Mucosa of stomach (tissue), 1 donor: Measurements from ENCODE around the gene CDK14.

Experiments
- H3K27me3 ChIP-seq: one replicate; pipeline ENCODE4 v1.7.0; 2013; ENCODE audit warnings: mild to moderate bottlenecking, low read length; ENCODE audit not compliant: control insufficient read depth, insufficient read depth
- H3K36me3 ChIP-seq: one replicate; pipeline ENCODE4 v1.7.0; 2013; ENCODE audit warnings: low read length; ENCODE audit not compliant: control insufficient read depth, insufficient read depth
- H3K4me1 ChIP-seq: one replicate; pipeline ENCODE4 v1.7.0; 2013; ENCODE audit warnings: mild to moderate bottlenecking, low read length; ENCODE audit not compliant: control insufficient read depth, insufficient read depth
- H3K4me3 ChIP-seq: one replicate; pipeline ENCODE4 v1.7.0; 2013; ENCODE audit warnings: low read length
- H3K9ac ChIP-seq: one replicate; pipeline ENCODE4 v1.7.0; 2013; ENCODE audit warnings: mild to moderate bottlenecking, low read length, moderate library complexity
- H3K9me3 ChIP-seq: one replicate; pipeline ENCODE4 v1.7.0; 2013; ENCODE audit warnings: mild to moderate bottlenecking, low read length, moderate library complexity; ENCODE audit not compliant: control insufficient read depth
- donor health status: Pancreatic carcinoma.

Gene CDK14

GRCh38 chr7:90654718-90655427, 58.8 kb downstream of the CDK14 start:
- Histone ChIP-seq H3K36me3 (no peaks in the 10 kb centered on the region), H3K9me3 (no peaks in the 10 kb centered on the region), H3K9ac (no peak overlapping the region), H3K4me3 (no peak overlapping the region), H3K27me3 (no peaks in the 10 kb centered on the region), H3K4me1 (no peaks in the 10 kb centered on the region)

DNA sequence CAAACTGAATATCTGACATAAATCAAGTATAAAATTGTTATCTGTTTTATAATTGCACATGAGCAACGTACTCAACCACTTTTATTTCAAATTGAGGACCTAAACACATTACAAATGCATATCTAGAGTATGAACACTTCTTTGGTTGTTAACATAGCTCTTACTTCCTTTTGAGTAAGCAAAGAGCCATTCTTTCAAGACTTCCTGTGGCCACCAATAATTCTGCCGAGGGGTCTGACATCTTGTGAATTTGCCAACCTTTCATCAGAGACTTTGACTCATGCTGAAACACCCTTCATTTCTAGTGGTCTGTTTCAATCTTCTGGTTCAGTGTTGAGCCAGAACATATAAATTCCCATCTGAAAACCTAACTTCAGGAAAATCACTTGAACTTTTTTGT, 59.4 kb downstream of the CDK14 start:
- no peak overlapping the region for H3K4me3 ChIP-seq
- no peaks in the 10 kb centered on the region for H3K36me3 ChIP-seq
- no peaks in the 10 kb centered on the region for H3K27me3 ChIP-seq
- no peaks in the 10 kb centered on the region for H3K4me1 ChIP-seq
- no peak overlapping the region for H3K9ac ChIP-seq
- H3K9me3 ChIP-seq = no peaks in the 10 kb centered on the region

DNA sequence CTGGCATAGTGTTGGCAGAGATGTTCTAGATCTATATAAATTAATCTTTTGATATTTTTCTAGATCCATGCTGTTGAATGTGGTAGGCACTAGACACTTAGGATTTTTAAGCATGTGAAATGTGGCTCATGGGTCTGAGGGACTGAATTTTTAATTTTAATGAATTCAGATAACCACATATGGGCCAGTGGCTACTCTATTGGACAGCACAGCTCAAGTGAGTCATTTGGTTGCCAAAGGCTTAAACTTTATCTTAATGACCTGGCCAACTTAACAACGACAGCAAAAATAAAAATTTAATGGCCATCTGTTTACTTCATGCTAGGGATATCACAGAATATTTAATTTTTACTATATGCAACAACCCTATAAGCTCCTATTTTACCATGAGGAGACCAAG, 61.4 kb downstream of the CDK14 start:
- Histone ChIP-seq H3K9me3 (no peaks in the 10 kb centered on the region), H3K9ac (no peak overlapping the region), H3K36me3 (no peaks in the 10 kb centered on the region)

DNA sequence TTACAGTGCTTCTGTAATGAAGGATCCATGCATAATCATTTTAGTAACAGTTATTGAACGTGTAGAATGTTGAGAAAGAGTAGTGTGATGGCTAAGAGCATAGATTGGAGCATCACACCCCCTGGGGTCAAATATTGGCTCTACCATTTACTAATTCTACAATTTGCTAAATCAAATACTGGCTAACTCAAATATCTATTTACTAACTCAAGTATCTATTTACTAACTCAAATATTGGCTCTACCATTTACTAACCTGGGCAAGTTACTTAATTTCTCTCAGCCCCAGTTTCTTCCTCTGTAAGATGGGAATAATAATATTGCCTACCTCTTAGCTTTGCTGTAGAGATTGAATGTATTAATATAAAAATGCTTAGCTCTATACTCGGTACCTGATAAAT, 64.0 kb downstream of the CDK14 start:
- H3K9me3 ChIP-seq = no peaks in the 10 kb centered on the region
- no peaks in the 10 kb centered on the region for H3K27me3 ChIP-seq
- no peaks in the 10 kb centered on the region for H3K36me3 ChIP-seq
- H3K9ac ChIP-seq = no peak overlapping the region
- no peak overlapping the region for H3K4me3 ChIP-seq
- H3K4me1 ChIP-seq = no peaks in the 10 kb centered on the region

More for the DNA sequence above, 61.4 kb downstream of the CDK14 start:
- no peaks in the 10 kb centered on the region for H3K4me1 ChIP-seq
- no peaks in the 10 kb centered on the region for H3K27me3 ChIP-seq
- H3K4me3 ChIP-seq = no peak overlapping the region

DNA sequence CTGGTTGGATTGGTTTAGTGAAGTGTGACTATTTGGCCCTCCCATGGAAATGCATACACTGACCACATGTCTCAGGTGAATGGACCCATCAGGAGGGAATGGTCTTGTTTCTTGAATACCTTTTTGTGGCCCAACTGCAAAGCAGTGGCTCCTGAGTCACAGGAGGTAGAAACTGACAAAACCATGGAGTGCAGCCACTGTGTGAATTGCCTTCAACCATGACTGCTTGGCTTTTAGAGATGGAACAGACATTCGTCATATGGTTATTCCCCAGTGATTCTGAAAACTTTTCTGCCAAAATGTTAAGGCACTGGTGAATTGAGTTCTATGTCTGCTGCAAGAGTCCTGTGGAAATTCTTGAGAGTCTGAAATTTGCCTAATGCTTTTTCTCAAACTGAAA, 64.7 kb downstream of the CDK14 start:
- Histone ChIP-seq H3K9ac (no peak overlapping the region), H3K4me1 (no peaks in the 10 kb centered on the region), H3K9me3 (no peaks in the 10 kb centered on the region), H3K4me3 (no peak overlapping the region), H3K36me3 (no peaks in the 10 kb centered on the region), H3K27me3 (no peaks in the 10 kb centered on the region)

DNA sequence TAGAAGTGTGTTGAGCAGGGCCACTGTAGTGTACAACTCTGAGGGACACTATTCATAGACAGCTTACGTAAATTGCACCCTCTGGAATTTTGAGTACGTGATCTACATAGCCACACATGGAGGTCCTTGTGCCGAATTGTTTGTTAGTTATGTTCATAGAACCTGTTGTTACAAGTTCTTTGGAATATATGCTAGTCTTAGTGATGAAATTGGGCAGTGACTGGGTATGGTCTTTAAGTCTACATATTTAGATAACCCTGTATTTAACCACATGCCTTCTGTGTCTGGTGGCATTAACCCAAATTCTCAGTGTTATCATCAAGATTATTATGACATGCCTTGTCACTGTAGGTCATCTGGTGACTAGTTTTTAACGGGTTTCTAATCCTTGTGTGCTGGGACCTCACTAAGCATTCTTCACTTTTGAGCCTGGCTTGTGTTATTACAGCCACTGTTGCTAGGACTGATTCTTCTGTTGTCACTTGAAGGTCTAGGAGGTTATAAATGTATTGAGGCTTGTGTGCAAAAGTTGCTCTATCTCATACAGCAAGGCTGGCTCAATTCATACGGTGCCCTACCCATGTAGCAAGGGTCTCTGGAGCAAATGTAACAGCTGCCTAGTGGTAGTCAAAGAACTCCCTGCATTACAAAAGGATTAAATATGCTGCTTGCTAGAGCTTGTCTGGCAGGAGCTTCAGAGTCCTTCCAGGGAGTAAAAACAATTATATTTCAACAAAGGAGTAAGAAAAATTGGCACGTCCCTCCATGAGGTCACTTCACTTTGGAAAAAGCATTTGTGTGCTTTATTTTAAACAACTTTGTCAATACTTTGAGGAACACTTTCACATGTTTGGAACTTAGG, 65.4 kb downstream of the CDK14 start:
- H3K27me3 ChIP-seq = no peaks in the 10 kb centered on the region
- H3K36me3 ChIP-seq = no peaks in the 10 kb centered on the region
- no peak overlapping the region for H3K4me3 ChIP-seq
- no peak overlapping the region for H3K9ac ChIP-seq
- no peaks in the 10 kb centered on the region for H3K9me3 ChIP-seq
- H3K4me1 ChIP-seq = no peaks in the 10 kb centered on the region

DNA sequence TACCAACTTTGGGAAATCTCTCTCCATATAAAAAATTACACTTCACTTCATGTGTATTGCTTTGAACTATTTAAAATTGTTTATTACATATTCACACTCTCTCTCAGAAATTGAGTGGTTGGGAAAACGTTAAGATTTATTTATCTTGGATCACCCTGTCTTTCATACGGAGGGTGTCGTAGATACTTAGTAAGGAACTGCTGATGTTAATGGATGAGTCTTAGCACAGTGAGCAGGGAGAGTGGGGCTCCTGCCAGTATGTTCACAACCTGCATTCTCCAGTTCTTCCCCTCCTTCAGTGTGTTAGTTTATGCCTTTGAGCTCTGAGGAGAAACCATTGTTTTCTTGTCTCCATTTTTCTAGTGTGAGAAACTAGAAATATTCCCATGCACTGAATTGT, 67.1 kb downstream of the CDK14 start:
- H3K36me3 ChIP-seq = no peaks in the 10 kb centered on the region
- no peaks in the 10 kb centered on the region for H3K9me3 ChIP-seq
- H3K9ac ChIP-seq = no peak overlapping the region
- no peaks in the 10 kb centered on the region for H3K27me3 ChIP-seq
- H3K4me3 ChIP-seq = no peak overlapping the region
- no peaks in the 10 kb centered on the region for H3K4me1 ChIP-seq

- H3K9ac ChIP-seq = no peak overlapping the region
- no peaks in the 10 kb centered on the region for H3K9me3 ChIP-seq
- no peaks in the 10 kb centered on the region for H3K27me3 ChIP-seq
- no peak overlapping the region for H3K4me3 ChIP-seq
- H3K36me3 ChIP-seq = no peaks in the 10 kb centered on the region
- H3K4me1 ChIP-seq = no peaks in the 10 kb centered on the region
Observed at GRCh38 chr7:90666186-90666585, 70.1 kb downstream of the CDK14 start.

DNA sequence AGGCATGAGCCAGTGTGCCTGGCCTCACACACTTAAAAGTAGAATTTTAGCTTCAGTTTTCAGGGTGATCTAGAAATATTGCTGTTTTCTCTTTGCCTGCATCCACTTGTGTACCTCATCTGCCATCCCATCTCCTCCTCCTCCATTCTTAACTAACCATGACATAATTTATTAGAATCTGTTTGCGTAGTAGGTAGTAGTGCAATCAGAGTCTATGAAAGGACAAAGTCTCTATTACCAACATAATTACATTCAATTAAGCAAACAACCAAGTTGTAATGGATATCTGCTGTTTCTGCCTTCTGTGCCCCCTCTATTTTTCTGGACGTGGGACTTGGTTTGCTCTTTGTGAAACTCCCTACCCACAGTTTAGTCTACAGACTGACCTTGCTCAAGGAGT, 72.9 kb downstream of the CDK14 start:
- H3K36me3 ChIP-seq = no peaks in the 10 kb centered on the region
- H3K4me1 ChIP-seq = no peaks in the 10 kb centered on the region
- H3K9ac ChIP-seq = no peak overlapping the region
- no peak overlapping the region for H3K4me3 ChIP-seq
- H3K27me3 ChIP-seq = no peaks in the 10 kb centered on the region
- no peaks in the 10 kb centered on the region for H3K9me3 ChIP-seq

- H3K9me3 ChIP-seq = no peaks in the 10 kb centered on the region
- H3K9ac ChIP-seq = no peak overlapping the region
- H3K4me1 ChIP-seq = no peaks in the 10 kb centered on the region
- no peak overlapping the region for H3K4me3 ChIP-seq
- H3K27me3 ChIP-seq = no peaks in the 10 kb centered on the region
- no peaks in the 10 kb centered on the region for H3K36me3 ChIP-seq
Observed at GRCh38 chr7:90669492-90669891, 73.4 kb downstream of the CDK14 start.

GRCh38 chr7:90671571-90671970, 75.5 kb downstream of the CDK14 start:
- H3K36me3 ChIP-seq = no peaks in the 10 kb centered on the region
- H3K4me1 ChIP-seq = no peaks in the 10 kb centered on the region
- H3K9me3 ChIP-seq = no peaks in the 10 kb centered on the region
- H3K4me3 ChIP-seq = no peak overlapping the region
- H3K27me3 ChIP-seq = no peaks in the 10 kb centered on the region
- no peak overlapping the region for H3K9ac ChIP-seq

DNA sequence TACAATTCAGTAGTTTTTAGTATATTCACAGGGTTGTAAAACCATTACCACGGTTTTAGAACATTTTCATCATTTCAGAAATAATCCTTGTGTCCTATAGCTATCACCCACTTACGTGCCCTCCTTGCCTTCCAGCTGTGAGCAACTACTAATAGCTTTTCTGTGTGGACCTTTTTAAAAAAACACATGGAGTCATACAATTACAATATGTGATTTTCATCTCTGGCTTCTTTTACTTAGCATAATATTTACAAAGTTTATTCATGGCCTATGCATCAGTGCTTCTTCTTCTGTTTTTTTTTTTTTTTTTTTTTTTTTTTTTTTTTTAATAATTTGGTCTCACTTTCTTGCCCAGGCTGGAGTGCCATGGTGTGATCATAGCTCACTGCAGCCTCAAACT, 76.1 kb downstream of the CDK14 start:
- Histone ChIP-seq H3K4me3 (no peak overlapping the region), H3K9me3 (no peaks in the 10 kb centered on the region), H3K4me1 (no peaks in the 10 kb centered on the region), H3K36me3 (no peaks in the 10 kb centered on the region), H3K9ac (no peak overlapping the region), H3K27me3 (no peaks in the 10 kb centered on the region)
